Activated T-helper 17 cell treated with anti-CD3 and anti-CD28 coated beads, Interleukin-2, amount 50 U/mL, for 72 hours (primary cell): Measurements from ENCODE around the gene CD7. TPM values are rescaled to one million over a fixed set of nuclear protein-coding genes. Genes with fewer than 3 reads are reported as not detected.

ENCODE experiments used
- ATAC-seq: fragments of 150-1000 bp; cut with Tn5 transposase; replicated peaks from 2 replicates; pipeline ENCODE4 v1.10.0; 2021; ENCODE audit warnings: mild to moderate bottlenecking, moderate library complexity
- H3K27ac Mint-ChIP-seq: one replicate; pipeline ENCODE4 v1.8.0; 2022; ENCODE audit warnings: mixed read lengths
- H3K27me3 Mint-ChIP-seq: one replicate; pipeline ENCODE4 v1.8.0; 2022; ENCODE audit warnings: mixed read lengths
- H3K36me3 Mint-ChIP-seq: one replicate; pipeline ENCODE4 v1.8.0; 2022; ENCODE audit warnings: low read depth, mild to moderate bottlenecking, mixed read lengths
- H3K4me1 Mint-ChIP-seq: one replicate; pipeline ENCODE4 v1.8.0; 2022; ENCODE audit warnings: mixed read lengths
- H3K4me3 Mint-ChIP-seq: one replicate; pipeline ENCODE4 v1.8.0; 2022; ENCODE audit warnings: mild to moderate bottlenecking, mixed read lengths
- H3K9me3 Mint-ChIP-seq: one replicate; pipeline ENCODE4 v1.8.0; 2022; ENCODE audit warnings: mixed read lengths
- total RNA-seq, 2 donors: library from RNA; stranded (reverse); gene quantifications; one replicate each; pipeline ENCODE4 v1.2.3, GENCODE V29; 2022

Gene CD7
- total RNA-seq, 2 donors from 2014 or later: 193 to 378 TPM

DNA sequence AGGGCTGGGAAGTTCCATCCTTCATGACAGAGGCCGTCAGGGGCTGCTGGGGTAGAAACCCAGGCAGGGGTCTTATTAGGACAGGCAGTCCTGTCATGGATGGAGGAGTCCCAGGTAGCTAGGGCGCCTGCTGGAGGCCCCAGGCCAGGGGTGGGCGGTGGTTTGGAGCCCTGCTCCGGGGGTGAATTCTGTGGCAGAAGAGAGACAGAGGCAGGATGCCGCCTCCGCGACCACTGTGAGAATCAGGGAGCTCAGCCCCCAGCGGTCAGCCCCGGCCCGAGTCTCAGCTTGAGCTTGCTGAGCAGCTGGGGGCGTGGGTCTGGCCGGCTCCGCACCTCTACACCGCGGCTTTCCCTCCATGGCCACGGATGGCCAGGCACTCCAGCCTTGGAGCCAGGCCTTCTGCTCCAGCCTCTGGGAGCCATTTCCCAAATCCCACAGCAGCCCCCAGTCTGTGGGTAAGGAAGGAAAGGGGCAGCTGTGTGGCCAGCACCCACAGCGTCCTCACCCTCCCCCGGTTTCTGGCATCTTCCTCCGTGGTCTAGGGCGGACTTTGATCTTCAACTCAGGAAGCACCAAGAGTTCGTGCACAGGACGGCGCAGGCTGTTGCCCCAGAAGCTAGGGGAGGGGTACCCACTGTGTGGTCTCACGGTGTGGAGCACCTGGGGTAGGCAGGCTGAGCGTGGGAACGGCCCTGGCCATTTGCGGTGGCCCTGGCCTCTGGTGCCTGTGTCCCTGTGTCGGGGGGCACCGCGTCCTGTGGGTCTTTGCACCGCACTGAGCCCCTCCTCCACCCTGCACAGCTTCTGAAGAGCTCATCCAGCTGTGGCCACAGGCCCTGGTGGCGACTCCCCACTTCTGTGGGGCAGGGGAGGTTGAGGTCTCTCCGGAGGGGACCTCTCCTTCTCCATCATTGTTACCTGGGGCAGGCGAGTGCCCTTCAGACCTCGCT lies 14.1 kb downstream of the CD7 start:
- H3K36me3 Mint-ChIP-seq: peaks cover 30% of the 10 kb centered on the region
- H3K4me3 Mint-ChIP-seq: peak overlapping the region; percentile 85
- no peaks in the 10 kb centered on the region for H3K9me3 Mint-ChIP-seq
- peak overlapping the region; percentile 100 for H3K27ac Mint-ChIP-seq
- no peak for ATAC-seq
- peaks cover 20% of the 10 kb centered on the region for H3K4me1 Mint-ChIP-seq
- no peaks in the 10 kb centered on the region for H3K27me3 Mint-ChIP-seq

DNA sequence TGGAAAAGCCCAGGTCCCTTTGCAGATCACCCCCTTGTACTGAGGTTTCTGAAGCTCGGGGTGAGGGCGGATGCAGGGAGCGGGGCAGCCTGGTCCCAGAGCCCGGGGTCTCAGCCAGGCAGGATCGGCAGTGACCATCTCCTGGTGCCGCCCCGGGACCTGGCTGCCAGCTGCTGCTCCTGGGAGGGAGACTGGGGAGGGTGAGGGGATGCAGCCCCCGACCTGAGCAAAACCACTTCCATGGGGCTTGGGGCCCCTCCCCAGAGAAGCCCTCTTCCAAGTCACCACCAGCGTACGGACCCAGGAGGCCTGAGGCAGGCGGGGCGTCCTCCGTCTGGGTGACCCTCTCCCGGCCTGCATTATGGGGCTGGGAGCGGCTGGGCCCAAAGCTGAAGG lies 14.8 kb downstream of the CD7 start:
- Mint-ChIP-seq H3K9me3 (no peaks in the 10 kb centered on the region), H3K4me1 (peaks cover 16% of the 10 kb centered on the region), H3K27ac (peak overlapping the region; percentile 100), H3K27me3 (no peaks in the 10 kb centered on the region), H3K4me3 (peak overlapping the region; percentile 85), H3K36me3 (peaks cover 37% of the 10 kb centered on the region)
- no peak for ATAC-seq

DNA sequence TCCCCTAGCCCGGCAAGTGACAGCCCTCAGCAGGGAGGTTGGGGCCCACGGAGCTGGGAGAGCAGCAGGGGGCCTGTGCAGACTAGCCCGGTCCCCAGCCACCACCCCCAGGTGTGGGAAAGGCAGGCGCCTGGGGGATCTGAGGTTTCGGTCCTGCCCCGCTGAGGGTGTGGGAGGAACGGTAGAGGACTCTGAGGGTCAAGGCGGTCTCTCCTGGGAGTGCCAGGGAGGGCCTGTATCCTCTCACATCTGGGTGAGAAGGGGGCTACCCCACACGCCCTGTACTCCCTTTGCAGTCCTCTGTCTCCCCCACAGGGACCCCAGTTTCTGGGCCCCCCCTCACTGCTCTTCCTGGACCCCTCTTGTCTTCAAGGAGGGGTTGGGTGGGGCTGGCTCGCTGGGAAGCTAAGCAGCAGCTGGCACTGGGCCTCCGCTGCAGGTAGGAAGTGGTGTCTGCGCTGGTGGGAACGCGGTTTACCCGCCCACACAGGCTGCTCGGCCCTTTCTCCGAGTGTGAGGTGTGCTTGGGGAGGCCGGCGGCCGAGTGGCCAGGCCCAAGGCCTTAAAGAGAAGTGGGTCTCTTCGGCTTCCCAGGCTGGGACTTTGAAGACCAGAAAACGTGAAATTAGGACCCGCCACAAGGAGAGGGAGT lies 15.4 kb downstream of the CD7 start:
- H3K27me3 Mint-ChIP-seq: no peaks in the 10 kb centered on the region

DNA sequence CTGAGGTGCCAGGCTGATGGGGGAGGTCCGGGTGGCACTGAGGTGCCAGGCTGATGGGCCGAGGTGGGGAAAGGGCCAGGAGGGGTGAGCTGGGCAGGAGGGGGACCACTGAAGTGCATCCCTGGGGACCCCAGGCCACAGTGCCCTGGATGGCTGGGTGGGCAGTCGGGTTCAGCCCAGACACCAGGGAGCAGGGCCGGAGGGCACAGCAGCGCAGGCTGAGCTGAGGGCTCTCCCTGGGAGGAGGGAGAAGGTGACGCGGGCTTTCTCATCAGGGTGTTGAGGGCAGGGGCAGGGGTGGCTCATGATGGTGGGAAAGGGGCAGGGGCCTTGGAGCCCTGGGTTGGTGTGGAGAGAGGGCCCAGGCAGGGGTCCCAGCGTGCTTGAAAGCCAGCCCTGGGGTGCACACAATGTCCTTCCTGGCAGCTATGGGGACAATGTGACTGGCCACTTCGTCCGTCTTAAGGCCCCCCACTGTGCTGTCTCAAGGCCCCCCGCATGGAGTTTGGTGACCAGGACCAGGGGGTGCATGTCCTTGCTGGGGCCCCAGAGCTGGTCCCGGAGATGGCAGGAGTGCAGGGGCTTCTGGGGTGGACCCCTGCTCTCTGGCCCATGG lies 16.0 kb downstream of the CD7 start:
- no peak for ATAC-seq
- Mint-ChIP-seq H3K27ac (peak overlapping the region; percentile 100), H3K36me3 (peaks cover 37% of the 10 kb centered on the region), H3K9me3 (no peaks in the 10 kb centered on the region), H3K4me3 (peak overlapping the region; percentile 85), H3K27me3 (no peaks in the 10 kb centered on the region), H3K4me1 (peaks cover 21% of the 10 kb centered on the region)

More for the DNA sequence above, 15.4 kb downstream of the CD7 start:
- Mint-ChIP-seq H3K9me3 (no peaks in the 10 kb centered on the region), H3K36me3 (peaks cover 42% of the 10 kb centered on the region), H3K4me1 (peaks cover 19% of the 10 kb centered on the region), H3K4me3 (peak overlapping the region; percentile 85), H3K27ac (peak overlapping the region; percentile 100)
- ATAC-seq: peak; percentile 15

DNA sequence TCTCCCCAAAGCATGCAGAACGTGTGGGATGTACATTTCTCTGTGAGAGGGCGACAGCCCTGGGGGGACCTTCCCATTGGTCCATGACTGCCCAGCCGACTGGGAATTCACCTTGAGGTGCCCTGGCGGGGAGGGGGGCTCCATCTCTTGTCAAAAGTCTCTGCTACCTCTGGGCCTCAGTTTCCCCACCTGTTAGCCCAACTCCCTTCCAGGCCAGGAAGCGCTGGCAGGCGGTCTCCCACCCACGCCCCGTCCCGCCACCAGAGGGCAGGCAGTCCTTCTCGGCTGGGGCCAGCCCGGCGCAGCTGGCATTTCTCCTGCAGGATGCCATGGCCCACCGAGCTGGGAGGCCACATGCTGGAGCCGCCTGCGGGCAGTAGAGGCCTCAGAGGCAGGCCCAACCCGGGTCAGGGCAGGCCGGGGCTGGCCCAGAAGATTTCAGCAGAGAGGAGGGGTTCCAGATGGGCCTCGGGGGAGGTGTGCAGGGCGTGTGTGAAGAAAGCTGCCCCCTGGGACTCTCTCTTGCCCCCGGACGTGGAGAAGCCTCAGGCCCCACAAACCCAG lies 16.6 kb downstream of the CD7 start:
- Mint-ChIP-seq H3K4me1 (peaks cover 22% of the 10 kb centered on the region), H3K27me3 (no peaks in the 10 kb centered on the region), H3K36me3 (peaks cover 35% of the 10 kb centered on the region), H3K4me3 (peak overlapping the region; percentile 85), H3K27ac (peak overlapping the region; percentile 100), H3K9me3 (no peaks in the 10 kb centered on the region)
- no peak for ATAC-seq

DNA sequence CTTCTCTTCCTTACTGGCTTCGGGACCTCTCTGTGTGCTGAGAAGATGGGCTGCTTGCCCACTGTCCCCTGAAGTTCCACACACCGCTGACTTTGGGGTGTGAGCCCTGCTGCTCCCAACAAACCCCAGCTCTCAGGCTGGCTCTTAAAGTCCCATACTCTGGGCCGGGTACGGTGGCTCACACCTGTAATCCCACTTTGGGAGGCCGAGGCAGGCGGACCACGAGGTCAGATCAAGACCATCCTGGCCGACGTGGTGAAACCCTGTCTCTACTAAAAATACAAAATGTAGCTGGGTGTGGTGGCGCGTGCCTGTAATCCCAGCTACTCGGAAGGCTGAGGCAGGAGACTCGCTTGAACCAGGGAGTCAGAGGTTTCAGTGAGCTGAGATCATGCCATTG lies 17.2 kb downstream of the CD7 start:
- Mint-ChIP-seq H3K4me1 (peaks cover 26% of the 10 kb centered on the region), H3K27me3 (no peaks in the 10 kb centered on the region), H3K4me3 (peak overlapping the region; percentile 85), H3K27ac (peak overlapping the region; percentile 100), H3K36me3 (peaks cover 35% of the 10 kb centered on the region), H3K9me3 (no peaks in the 10 kb centered on the region)
- no peak for ATAC-seq

DNA sequence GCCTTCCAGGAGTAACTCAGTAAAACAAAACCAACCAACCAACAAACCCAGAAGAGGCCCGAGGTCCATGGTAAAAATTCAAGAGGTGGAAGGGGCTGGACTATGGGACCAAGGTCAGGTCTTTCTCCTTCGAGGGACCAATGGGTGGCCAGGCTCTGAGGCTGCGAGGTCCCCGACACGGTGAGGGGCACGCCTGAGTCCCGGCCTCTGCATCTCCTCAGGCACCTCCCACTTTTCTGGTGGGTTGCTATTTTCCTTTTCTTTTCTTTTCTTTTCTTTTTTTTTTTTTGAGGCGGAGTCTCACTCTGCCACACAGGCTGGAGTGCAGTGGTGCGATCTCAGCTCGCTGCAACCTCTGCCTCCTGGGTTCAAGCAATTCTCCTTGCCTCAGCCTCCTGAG lies 18.0 kb downstream of the CD7 start:
- H3K9me3 Mint-ChIP-seq: no peaks in the 10 kb centered on the region
- H3K36me3 Mint-ChIP-seq: peaks cover 39% of the 10 kb centered on the region
- peak overlapping the region; percentile 85 for H3K4me3 Mint-ChIP-seq
- no peak for ATAC-seq
- peak overlapping the region; percentile 100 for H3K27ac Mint-ChIP-seq
- no peaks in the 10 kb centered on the region for H3K27me3 Mint-ChIP-seq
- peaks cover 31% of the 10 kb centered on the region for H3K4me1 Mint-ChIP-seq

DNA sequence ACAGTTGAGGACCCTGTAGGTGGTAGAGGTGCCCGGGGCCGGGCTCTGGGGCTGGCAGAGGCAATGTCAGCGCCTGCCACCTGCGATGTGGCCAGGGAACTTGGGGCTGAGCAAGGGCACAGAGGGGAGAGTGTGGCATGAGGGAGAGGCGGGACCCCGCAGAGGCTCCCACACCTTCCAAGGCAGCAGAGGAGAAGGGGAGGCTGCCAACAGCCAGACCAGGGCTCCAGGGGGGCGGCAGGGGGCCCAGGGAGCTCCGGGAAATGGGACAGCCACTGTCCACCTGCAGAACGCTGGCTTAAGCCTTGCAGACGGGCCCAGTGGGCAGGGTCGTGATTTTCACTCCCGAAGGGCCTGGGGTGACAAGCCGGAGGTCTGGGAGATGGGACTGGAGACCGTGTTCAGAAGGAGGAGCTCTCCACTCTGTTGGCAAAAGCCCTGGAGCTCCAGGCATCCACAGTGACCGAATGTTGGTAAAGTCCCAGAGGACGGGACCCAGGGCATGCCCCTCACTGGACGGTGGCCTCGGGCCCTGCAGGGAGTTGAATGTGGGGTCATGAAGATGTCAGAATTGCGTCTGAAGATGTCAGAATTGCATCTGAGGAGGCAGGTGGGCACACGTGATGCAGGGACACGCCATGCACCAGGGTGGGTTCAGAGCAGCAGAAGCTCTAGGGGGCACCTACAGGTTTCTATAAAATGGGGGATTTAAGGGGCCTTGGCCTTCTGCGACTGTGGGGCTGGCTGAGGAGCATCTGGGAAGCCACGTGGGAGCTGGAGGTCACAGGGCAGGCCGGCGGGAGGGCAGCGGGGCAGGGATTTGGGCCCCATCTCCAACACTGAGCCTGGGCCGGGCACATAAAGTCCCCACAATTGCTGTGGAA lies 18.6 kb downstream of the CD7 start:
- peak overlapping the region; percentile 85 for H3K4me3 Mint-ChIP-seq
- peak overlapping the region; percentile 100 for H3K27ac Mint-ChIP-seq
- ATAC-seq: no peak
- H3K4me1 Mint-ChIP-seq: peaks cover 33% of the 10 kb centered on the region
- no peaks in the 10 kb centered on the region for H3K9me3 Mint-ChIP-seq
- peaks cover 46% of the 10 kb centered on the region for H3K36me3 Mint-ChIP-seq
- no peaks in the 10 kb centered on the region for H3K27me3 Mint-ChIP-seq

DNA sequence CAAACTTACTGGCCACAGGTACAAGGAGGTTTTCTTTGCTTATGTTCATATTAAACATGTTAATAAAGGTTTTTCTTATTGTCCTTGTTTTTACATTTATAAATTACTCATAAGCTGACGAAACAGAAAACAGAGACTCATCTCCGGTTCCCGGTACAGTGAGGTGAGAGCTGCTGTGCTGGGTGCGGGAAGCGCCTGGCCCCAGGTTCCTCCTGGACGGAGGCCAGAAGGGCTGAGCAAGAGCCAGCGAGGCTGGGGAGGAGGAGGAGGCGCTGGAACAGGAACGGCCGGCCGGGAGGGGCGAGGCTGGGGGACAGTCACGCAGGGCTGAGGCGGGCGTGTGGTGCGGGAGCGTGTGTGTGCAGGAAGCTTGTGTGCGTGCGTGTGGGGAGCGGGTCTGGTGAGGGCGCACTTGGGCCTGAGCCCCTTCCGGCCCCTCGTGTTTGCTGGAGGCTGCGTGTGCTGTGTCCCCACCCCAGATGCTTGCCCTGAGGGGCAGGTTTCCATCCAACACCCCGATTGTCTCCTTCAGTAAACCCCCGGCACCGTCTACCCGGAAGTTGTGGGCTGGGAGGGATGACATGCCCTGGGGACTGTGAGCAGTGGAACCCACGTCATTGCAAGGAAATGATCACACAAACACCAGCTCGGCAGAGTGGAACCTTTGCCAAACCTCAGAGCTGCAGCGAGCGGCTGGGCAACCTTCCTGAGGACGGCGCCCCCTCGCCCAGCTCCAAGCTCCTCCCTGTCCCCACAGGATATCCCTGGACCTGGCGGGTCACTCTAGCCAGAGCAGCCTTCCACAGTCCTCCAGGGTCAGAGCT lies 19.5 kb downstream of the CD7 start:
- H3K4me3 Mint-ChIP-seq: peak overlapping the region; percentile 85
- H3K9me3 Mint-ChIP-seq: no peaks in the 10 kb centered on the region
- peak; percentile 74 for ATAC-seq
- H3K27ac Mint-ChIP-seq: peak overlapping the region; percentile 100
- H3K36me3 Mint-ChIP-seq: peaks cover 51% of the 10 kb centered on the region
- H3K4me1 Mint-ChIP-seq: peaks cover 33% of the 10 kb centered on the region
- H3K27me3 Mint-ChIP-seq: no peaks in the 10 kb centered on the region

DNA sequence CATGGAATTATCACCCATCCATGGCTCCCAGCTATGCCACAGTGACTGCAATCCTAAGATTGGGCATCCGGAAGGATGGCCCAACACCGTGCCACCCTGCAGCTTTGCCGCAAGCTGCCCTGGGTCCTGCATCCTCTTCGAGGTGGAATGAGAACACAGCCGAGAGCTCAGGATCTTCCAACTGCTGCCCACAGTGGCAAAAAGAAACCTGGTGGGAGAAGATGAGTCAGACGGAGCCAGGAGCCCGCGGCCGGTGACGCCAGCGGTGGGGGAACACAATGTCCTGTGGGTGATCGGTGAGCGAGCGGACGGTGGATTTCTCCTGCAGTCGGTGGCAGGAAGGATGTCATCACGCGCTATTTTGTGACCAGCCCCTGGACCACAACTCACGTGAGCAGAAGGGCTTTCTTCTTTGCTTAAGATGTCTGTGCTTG lies 20.1 kb downstream of the CD7 start:
- peak overlapping the region; percentile 100 for H3K27ac Mint-ChIP-seq
- peaks cover 33% of the 10 kb centered on the region for H3K4me1 Mint-ChIP-seq
- peak; percentile 52 for ATAC-seq
- no peaks in the 10 kb centered on the region for H3K9me3 Mint-ChIP-seq
- peak overlapping the region; percentile 85 for H3K4me3 Mint-ChIP-seq
- H3K27me3 Mint-ChIP-seq: no peaks in the 10 kb centered on the region
- peaks cover 56% of the 10 kb centered on the region for H3K36me3 Mint-ChIP-seq

DNA sequence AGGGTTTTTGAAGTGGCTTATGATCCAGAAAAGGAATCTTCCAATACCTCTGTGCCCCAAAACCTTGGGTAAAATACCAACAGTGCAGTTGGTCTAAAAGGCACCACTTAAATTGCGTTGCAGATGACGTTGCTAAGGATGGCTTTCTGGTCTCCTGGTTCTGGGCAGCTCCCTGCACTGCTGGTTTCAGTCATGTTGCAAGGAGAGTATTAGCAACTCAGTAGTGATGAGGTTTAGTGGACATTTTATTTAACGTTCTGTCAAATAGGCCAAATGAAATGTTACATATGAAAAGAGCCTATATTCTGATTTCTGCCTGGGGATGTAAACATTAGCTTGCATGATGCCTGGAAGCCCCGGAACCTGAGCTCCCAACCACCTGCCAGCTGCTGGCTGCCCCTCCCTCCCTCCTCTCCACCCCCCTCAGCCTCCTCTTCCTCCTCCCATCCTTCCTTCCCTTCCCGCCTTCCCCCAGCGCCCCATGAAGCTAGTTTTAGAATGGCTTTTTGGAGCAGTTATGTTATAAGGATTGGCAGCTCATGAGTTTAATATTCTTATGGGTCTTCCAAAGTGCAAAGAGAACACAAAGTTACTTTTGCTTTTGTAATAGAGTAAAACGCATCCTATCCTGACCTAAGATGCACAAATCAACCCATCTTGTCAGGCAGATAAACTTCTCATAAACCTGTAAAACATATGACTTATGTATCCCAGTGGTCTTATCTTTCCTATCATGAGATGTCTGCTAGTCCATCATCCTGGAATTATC lies 20.7 kb downstream of the CD7 start:
- no peak for ATAC-seq
- Mint-ChIP-seq H3K4me1 (peaks cover 33% of the 10 kb centered on the region), H3K4me3 (peak overlapping the region; percentile 85), H3K27ac (peak overlapping the region; percentile 100), H3K9me3 (no peaks in the 10 kb centered on the region), H3K27me3 (no peaks in the 10 kb centered on the region), H3K36me3 (peaks cover 56% of the 10 kb centered on the region)

DNA sequence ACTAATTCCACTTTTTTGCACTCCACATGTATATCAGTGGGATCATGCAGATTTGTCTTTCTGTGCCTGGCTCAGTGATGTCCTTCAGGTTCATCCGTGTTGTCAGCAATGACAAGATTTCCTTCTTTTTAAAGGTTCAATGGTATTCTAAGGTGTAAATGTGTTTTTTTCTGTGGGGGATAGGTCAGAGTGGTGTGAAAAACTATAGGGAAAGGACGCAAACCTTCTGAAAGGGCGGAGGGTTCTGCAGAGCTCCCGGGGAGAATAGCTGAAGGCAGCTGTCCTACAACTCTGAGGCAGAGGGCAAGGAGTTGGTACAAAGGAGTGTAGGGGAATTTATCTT lies 22.0 kb downstream of the CD7 start:
- H3K36me3 Mint-ChIP-seq: peaks cover 52% of the 10 kb centered on the region
- no peaks in the 10 kb centered on the region for H3K27me3 Mint-ChIP-seq
- H3K9me3 Mint-ChIP-seq: no peaks in the 10 kb centered on the region
- peak overlapping the region; percentile 55 for H3K4me3 Mint-ChIP-seq
- H3K4me1 Mint-ChIP-seq: peaks cover 29% of the 10 kb centered on the region
- H3K27ac Mint-ChIP-seq: no peak overlapping the region
- ATAC-seq: no peak
